Testis (tissue), 2 donors: ENCODE data around the gene ANXA8L1.
"Not testable (repeated sequence)": the region's sequence is repeated elsewhere in the genome, so short reads cannot be mapped to it uniquely, and the experiment has no call there.

Experiments
- POLR2A ChIP-seq: fragments of 450-650 bp; IDR thresholded peaks from one replicate; pipeline ENCODE4 v1.6.1; 2017; ENCODE audit warnings: antibody characterized with exemption, mild to moderate bottlenecking, moderate library complexity
- TF ChIP-seq, protein P1 (sequence below), 3 experiments: fragments of 450-650 bp in 2 of 3; fragments of 200-600 bp in 1 of 3; sonication (generic) in 1 of 3; IDR thresholded peaks; one replicate each; pipeline ENCODE4 v1.5.1; 2016 to 2019; ENCODE audit warnings: antibody characterized with exemption in 3 of 3, mild to moderate bottlenecking in 2 of 3, moderate library complexity in 1 of 3

DNA sequence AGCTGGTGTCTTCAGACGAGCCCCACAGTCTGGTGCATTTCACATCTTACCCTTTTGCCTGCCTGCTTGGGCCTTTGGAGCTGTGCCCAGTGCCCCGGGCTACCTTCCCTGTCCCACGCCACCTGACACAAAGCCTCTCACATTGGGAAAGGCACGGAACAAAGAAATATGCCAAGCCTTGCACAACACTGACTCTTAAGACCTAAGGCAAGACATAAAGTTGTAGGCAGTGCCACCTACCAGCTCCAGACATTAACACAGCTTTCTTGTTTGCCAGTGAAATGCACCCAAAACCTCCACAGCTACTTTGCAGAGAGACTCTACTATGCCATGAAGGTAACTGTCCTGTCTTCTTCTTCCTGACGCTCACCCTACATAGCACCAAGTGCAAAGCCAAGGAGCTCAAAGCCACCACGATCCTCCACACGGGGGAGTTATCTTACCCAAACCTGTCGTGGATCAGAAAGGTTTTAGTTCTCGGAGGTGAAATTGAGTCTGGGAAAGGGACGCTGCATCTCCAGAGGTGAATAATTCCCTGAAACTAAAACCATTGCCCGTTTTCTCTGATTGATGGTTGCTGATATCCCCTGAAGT lies 11.8 kb downstream of the ANXA8L1 start:
- TF ChIP-seq POLR2A = not testable (repeated sequence)
- TF ChIP-seq, protein P1, sequence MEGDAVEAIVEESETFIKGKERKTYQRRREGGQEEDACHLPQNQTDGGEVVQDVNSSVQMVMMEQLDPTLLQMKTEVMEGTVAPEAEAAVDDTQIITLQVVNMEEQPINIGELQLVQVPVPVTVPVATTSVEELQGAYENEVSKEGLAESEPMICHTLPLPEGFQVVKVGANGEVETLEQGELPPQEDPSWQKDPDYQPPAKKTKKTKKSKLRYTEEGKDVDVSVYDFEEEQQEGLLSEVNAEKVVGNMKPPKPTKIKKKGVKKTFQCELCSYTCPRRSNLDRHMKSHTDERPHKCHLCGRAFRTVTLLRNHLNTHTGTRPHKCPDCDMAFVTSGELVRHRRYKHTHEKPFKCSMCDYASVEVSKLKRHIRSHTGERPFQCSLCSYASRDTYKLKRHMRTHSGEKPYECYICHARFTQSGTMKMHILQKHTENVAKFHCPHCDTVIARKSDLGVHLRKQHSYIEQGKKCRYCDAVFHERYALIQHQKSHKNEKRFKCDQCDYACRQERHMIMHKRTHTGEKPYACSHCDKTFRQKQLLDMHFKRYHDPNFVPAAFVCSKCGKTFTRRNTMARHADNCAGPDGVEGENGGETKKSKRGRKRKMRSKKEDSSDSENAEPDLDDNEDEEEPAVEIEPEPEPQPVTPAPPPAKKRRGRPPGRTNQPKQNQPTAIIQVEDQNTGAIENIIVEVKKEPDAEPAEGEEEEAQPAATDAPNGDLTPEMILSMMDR (IDR thresholded peaks at IDR 0.05) = not testable (repeated sequence)
